ENCODE data around the gene LIMS2.

LIMS2 gene

DNA sequence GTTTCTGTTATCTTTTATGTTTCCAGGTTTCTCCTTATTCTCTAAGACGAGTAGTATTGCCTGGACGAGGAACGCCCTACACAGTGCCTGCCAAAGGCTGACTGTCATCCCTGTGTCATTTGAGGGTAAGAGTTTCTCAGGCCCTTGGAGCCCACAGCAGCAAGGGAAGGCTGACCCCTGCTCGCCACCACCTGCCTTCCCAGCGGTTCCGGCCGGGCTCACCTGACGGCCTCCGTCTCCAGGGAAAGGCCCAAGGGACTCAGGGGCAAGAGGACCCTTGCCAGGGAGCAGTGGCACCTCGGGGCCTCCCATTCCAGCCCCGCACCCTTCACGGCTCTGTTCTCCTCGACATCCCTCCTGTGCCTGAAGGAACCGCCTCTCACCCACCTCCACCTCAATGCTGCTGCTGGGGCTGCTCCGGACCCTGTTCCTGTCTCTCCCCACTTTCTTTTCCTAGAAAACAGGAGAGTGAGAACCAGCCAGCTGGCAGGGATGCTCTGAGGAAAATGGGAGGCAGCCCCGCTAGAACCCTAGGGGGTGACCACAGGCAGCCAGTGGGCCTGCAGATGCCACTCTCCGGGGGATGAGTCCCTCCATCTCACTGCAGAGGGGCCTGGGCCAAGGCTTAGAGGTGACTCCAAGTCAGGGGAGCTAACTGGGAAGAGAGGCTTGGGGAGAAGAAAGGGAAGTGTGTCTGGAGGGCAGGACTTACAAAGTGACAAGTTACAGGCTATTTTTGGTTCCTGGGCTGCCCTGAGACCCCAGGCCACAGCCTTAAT, 1.9 kb downstream of the LIMS2 start:
- DNase-seq, result no peak

DNA sequence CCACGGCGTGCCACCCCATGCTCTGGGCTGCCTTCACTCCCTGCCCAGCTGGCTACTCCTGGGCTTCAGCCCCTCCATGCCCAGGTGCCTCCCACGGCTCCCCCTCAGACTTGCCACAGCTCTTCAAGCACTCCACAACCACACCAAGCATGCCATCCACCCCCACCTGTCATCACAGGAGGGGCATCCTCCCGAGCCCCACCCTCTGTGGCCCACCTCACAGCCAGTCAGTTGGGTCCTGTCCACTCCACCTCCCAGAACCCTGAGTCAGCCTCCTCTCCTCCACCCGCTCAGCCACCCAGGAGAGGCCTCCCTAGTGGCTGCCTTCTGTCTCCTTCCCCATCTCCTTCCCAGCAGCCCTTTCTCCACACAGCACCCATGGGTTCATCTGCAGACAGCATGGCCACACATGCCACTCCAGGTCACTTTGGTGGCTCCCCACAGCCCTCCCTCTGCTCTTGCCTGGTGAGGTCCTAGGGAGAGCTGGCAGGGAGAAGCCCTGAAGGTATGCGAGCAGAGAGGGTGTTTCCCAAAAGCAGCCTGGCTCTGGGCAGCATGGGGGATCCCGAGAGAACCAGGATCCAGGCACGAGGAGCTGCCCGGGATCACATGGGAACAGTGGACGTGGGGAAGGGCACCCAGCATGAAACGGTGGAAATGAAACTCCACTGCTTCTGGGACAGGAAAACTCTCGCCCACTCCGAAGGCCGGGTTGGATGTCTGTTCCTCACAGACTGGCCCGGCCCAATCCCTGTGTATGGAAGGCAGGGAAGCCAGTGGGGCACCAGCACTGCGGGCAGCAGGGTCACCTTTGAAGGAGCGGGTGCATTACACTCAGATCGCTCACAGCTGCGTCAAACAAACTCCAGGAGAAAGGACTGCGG, 2.7 kb downstream of the LIMS2 start:
- no peak for DNase-seq

DNA sequence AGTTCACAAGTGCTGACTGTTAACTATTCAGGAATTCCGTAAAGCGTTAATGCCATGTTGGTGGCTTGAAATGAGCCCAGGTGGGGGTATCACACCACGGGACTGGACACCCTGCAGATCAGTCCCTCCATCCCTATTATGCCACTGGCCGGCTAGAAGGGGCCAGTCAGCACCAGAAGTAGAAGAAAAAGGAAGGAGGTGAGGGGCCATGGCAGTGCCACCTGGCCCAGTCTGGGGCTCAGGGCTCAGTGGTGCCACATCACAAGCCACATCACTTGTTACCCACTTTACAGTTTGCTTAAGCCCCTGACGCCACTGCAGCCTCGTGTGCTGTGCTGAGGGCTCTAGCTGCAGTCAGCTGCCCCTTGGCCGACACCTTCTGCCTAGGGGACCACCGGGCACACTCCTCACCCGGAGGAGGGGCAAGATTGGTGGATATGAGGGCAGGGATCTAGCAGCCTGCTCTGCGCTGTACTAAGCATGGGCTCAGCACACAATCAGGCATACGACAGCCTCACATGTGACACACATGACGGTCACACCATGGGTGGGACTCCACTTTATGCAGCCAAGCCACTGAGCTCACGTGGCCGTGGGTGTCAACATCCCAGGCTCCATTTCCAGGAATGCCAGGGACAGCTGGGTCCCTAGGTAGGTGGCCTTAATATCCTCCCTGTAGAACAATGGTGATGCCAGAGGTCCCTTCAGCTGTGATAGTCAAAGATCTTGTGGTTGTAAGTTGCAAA, 3.6 kb downstream of the LIMS2 start:
- no peak for DNase-seq

DNA sequence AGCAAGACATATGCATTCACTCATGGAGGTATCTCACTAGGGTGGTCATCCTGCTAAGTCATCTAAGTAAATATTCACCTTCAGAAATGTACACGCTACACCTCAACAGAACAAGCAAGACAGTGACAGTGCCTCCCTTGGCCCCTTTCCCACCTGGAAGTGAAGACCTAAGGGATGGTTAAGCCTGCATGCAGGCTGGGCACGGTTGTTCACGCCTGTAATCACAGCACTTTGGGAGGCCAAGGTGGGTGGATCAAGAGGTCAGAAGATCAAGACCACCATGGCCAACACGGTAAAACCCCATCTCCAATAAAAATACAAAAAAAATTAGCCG, 4.4 kb downstream of the LIMS2 start:
- DNase-seq, result no peak

DNA sequence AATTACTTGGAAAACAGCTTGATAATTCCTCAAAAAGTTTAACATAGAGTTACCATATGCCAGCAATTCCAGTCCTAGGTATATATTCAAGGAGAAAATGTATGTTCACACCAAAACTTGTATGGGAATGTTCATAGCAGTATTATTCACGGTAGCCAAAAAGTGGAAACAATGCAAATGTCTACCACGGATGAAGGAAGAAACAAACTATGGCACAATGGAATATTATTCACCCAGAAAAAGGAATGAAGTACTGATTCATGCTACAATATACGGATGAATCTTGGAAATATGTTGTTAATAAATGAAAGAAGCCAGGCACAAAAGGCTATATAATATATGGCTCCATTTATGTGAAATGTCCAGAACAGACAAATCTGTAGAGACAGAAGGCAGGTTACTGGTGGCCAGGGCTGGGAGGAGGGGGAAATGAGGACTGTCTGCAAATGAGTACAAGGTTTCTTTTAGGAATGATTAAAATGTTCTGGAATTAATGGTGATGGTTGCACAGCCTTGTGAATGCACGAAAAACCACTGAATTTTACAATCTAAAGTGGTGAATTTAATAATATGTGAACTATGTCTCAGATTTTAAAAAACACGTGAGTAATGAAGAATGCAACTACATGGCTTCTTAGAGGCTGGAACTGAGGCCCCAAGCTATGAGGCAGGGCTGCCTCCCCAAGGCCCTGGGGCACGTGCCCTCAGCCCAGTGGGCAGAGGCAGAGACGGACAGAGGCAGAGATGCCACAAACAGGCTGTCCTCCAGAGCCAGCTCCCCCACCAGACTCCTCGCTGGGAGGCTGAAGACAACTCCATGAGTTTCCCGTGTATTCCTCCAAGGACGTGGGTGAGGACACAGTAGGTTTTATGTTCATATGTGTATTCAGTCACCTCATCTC, 5.0 kb downstream of the LIMS2 start:
- DNase-seq, result no peak

DNA sequence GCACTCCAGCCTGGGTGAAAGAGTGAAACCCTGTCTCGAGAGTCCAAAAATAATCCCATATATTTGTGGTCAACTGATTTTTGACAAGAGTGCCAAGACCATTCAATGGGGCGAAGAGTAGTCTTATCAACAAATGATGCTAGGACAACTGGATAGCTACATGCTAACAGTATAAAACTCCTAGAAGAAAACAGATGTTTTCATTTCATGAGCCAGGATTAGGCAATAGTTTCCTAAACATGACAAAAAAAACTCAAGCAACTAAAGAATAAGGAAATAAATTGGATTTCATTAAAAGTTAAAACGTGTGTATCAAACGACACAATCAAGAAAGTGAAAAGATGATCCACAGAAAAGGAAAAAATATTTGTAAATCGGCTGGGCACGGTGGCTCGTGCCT, 6.3 kb downstream of the LIMS2 start:
- no peak for DNase-seq

DNA sequence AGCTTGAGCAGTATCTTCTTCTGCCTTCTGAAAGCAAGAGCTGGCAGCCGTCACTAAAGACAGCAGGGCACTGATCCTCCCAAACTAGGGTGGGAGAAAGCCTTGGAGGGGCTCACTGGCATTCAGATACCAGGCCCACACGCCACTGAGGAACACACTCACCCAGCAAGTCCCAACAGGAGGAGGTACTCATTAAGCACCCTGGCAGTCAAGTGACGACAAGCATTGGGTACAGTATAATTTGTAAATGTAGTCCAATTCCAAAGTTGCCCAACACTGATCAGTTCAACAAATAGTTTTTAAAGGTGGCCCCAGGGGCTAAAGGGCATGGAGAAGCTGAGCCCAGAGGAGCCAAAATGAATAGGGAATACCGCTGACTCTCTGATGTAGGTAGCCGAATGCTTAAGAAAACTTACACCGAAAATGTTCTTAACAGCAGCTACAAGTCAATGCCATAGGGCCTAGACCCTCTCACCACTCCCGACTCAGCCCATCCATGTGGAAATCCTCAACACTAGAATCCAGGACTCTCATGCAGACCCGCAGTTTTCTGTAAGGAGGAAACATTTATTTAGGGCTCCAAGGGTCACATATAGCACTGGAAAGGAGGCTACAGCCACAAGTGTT, 9.9 kb downstream of the LIMS2 start:
- no peak for DNase-seq

DNA sequence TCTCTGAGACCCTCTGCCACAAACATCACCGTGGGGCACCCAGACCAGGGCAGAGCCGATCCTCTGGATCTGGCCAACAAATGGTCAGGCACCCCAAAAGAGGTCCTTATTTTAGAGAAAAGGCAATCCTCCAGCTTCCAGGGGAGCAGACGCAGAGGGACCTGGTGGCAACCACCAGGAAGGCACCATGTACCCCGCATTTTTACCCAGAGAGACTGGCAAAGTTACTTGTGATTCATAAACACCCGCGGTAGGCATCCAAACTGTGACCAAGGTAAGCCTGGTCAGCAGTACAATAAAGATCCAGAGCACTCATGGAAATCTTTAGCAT, 10.5 kb downstream of the LIMS2 start:
- no peak for DNase-seq

DNA sequence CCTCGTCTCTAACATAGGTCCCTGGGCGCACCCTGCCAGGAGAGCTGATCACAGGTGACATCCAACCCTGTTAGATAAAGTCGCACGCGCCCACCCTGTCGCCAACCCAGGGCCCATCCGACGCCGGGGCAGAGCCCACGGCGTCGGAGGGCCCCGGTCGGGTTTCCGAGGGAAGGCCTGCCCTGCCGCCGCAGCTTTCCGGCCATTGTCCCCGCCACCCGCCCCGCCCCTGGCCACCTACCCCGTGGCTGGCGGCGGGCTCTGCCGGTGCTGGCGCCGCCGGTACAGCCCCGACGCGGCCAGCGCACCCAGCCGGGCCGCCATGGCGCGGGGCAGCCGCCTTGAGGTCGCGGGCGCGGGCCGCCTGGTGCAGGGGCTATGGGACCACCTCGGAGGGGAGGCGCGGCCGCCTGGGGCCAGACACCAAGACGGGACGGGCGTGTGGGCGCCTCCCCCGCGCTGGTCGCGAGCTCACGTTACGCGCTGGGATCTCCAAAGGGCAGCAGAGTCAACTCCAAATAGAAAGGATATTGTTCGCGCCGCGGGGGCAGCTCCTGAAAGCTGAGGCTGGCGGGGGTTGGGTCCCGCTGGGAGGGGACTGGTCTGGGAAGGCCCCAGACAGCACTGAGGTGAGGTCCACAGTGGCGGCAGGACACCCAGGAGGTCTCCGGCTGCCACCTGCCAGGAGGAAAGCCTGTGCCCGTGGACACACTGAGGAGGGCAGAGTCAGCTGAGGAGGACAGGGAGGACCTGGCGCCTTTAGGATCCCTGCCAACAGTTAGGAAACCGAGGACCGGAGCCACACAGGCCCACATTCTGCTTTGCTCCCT, 11.1 kb downstream of the LIMS2 start:
- DNase-seq, result peak; percentile 2

DNA sequence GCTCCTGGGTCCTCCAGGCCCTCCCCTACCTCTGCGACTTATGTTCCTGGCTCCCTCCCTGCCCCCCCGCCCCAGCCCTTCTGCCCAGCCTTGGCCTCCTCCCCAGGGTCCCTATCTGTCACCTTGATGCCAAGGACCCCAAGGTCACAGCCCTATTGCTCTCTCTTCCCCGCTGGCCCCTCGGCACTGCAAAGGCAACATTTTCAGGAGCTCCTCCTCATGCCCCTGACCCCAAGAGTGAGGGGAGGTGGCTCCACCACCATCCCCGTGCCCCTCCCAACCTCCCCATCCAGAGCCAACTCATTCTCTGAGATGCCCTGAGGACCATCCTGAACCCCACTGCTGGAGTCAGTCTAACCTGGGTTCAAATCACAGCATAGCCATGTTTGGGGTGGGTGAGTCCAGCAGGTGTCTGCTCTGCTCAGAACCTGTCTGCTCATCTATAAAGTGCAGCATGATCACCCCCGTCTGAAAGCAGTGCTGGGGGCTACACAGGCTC, 11.7 kb downstream of the LIMS2 start:
- DNase-seq, result no peak

DNA sequence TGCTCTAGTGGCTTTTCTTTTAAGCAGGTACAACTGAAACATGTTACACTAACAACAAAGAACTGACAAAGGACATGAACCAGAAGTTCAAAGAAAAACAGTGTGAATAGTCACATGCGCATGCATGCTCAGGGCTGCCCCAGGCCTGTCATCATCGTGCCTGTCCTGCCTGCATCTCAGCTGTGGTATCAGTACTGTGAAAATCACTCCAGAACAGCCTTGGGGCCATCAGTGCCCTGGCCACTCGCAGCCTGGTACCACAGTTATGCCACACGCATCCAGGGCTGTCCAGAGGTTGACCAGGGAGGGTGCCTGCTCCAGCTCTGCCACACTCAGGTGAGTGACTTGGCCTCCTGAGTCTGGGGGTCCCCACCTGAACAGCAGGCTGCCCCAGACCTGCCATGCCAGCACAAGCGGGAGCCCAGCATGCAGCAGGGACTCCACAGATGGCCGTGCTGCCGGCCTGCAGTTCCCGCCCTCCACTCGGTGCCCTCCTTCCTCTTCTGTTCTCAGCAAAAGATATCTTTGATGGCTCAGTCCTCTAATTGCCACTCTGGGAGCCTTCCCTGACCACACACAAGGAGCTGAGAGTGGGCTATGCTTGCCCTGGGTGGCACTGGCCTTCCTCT, 12.3 kb downstream of the LIMS2 start:
- DNase-seq, result no peak

DNA sequence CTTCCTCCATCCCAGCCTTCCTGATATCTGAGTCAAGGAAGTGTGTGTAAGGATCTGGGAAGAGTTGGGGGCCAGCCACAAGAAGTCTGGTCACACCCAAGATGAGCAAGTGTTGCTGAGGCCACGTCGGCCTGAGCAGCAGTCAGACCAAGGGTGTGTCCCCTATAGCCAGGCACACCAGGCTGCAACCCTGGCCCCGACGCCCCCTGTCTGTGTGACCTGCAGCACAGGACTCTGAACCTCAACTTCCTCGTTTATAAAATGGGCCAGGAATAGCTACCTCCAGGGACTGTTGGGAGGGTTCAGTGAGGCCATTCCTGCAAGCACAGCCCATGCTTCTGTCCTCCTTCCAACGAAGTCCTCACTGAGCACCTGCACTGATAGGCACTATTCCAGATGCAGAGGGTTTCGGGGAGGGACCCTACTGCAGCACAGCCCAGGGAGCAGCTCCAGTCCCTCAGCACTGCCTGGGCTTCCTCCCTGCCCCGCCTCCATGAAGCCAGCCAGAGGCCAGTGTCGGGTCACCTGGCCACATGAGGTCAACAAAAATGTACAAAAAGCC, 13.3 kb downstream of the LIMS2 start:
- no peak for DNase-seq

DNA sequence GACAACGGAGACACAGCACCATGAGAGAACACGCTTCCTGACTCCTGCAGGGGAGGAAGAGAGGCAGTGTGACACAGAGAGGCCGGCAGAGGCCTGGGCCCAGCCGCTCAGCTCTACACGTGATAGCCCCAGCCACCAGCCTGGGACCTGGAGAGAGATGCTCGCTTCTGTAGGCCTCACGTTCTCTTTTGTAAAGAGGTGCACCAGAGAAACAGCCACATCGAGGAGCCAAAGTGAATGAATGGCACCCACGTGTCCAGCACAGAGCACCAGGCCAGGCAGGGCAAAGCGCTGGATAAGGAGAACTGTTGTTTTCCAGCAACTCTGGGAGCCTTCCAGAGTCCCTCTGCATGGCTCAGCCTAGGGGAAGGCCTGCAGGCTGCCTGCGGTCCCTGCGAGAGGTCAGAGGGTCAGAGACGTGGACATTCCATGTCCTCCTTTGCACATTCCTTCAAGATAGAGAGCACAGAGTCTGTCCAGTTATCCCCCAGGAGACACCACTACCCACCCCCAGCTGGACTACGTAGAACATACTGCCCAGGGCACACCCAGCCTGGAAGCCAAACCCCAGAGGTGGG, 14.2 kb downstream of the LIMS2 start:
- DNase-seq, result no peak

DNA sequence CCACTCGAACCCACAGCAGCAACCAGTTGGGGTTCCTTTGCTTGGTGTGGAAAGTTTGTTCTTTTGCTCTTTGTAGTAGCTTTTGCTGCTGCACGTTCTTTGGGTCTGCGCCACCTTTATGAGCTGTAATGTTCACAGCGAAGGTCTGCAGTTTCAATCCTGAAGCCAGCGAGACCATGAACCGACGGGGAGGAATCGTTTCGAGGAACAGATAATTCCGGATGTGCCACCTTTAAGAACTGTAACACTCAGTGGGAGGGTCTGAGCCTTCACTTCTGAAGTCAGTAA, 15.1 kb downstream of the LIMS2 start:
- no peak for DNase-seq

DNA sequence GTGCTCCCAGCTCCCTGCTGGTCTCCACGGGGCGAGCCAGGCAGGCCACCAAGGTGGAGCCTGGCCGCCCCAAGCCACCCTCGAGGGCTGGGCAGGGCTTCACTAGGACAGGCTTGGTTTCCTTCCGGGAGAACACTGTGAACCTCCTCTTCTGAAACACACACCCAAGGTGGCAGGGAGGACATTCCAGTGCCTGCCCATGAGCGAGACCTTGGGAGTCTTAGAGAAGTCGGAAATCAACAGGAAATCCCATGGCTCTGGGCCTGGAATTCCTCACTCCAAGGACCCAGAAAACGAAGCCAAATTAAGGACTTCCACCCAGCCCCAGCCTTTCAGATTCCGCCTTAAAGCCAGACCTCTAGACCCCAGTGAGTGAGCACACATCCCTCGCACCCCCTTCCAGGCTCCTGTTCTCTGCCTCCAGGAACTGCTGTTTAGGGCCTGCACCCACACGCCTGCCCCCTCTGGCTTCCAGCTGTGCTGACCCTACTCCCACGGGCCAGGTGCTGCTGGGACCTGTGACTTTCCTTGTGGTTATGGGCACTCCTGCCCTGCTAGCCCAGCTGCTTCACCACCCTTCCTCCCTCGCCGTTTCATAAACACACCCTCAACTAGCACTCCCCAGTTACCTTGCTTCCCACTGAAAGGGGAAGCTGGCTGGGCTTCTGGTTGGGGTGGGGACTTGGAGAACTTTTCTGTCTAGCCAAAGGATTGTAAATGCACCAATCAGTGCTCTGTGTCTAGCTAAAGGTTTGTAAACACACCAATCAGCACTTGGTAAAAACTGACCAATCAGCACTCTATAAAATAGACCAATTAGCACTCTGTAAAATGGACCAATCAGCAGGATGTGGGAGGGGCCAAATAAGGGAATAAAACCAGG, 15.7 kb downstream of the LIMS2 start:
- DNase-seq, result no peak

DNA sequence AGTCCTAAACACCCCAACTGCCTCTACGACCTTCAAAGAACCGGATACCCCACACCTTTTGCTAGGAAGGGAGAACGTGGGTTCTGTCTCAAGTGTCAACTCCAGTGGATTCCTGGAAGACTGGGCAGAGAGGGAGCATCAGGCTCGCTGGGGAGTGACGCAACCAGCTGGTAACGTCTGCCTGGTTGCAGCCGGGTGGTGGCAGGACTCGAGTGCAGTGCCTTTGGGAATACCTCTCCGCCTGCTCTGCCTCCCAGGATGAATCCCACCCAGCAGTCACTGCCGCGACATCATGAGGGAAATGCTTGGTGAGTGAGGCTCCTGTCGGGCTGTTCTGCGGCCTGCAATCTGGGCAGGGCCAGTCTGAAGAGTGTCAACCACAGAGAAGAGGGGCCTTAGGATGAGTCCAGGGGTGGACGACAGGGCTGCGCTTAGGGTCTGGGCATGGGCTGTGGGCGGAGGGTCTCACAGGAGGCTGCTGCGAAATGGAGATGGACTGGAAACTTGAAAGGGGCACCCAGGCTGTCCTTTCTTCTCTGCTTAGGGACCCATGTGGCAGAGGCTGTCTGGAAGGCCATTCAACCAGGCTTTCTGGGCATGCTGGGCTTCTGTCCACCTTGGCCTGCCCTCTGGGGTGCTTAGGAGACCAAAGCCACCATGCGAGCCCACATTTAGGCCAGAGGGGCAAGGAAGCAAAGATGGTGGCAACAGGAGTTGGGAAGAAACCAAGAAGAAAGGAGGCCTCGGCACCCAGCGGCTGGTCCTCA, 16.5 kb downstream of the LIMS2 start:
- DNase-seq, result no peak

DNA sequence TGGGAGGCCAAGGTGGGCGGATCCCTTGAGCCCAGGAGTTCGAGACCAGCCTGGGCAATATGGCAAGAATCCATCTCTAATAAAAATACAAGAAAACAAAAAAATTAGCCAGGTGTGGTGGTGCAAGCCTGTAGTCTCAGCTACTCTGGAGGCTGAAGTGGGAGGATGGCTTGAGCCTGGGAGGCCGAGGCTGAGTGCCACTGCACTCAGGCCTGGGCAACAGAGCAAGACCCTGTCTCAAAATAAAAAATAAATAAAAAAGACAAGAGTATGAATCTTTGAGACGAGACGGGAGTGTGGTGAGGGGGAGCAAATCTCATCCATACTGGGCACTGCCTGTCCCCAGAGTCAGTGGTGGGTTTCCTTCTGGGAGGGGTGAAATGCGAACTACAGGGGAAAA, 17.2 kb downstream of the LIMS2 start:
- DNase-seq, result no peak

DNA sequence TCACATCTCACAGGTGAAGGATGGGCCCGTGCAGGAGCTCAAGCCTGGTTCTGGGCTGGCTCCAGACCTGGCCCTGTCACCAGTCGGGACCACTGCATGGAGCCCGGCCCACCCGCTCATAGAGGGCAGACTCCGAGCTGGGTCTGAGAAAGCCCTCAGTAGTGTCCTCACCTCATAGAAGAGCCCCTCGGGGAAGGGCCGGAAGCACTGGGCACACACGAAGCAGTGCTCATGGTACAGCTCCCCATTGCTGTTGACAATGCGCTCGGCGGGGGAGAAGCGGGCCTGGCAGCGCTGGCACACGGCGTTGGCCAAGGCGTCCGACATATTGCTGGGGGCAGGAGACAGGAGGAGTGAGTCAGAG, 18.1 kb downstream of the LIMS2 start:
- DNase-seq, result no peak
